Breast epithelium (tissue), 3 donors: Measurements from ENCODE around the gene ABCC2.

Source experiments
- POLR2A ChIP-seq: fragments of 450-650 bp; IDR thresholded peaks from one replicate; pipeline ENCODE4 v1.6.1; 2016; ENCODE audit warnings: antibody characterized with exemption, mild to moderate bottlenecking, moderate library complexity
- POLR2AphosphoS5 ChIP-seq, 3 donors: sonication (generic); formaldehyde crosslinking; IDR thresholded peaks; one replicate each; pipeline ENCODE4 v1.6.1; 2017; ENCODE audit warnings: antibody characterized with exemption in 3 of 3
- TF ChIP-seq, protein P1 (sequence below), 3 donors: fragments of 450-650 bp; IDR thresholded peaks; one replicate each; pipeline ENCODE4 v1.5.1; 2016 to 2017; ENCODE audit warnings: antibody characterized with exemption in 3 of 3, mild to moderate bottlenecking in 3 of 3, moderate library complexity in 3 of 3

DNA sequence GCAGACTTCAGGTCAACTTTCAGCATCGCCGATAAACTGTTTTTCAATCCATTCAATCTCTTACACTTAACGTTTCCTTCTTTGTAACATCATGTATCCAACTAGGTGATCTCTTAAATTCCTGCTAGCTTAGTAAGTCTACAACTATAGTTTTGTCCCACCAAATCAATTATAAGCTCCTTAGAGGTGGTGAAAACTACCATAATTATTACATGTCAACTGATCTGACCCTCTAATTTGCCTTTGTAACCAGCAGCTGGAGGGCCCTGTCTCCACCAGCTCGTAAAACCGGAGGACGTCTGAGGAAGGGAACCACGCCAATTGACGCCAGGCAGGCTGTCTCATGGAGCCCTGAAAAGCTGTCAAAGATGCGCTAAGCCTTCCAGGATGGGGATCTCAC, 113.4 kb downstream of the ABCC2 start:
- TF ChIP-seq, protein P1, sequence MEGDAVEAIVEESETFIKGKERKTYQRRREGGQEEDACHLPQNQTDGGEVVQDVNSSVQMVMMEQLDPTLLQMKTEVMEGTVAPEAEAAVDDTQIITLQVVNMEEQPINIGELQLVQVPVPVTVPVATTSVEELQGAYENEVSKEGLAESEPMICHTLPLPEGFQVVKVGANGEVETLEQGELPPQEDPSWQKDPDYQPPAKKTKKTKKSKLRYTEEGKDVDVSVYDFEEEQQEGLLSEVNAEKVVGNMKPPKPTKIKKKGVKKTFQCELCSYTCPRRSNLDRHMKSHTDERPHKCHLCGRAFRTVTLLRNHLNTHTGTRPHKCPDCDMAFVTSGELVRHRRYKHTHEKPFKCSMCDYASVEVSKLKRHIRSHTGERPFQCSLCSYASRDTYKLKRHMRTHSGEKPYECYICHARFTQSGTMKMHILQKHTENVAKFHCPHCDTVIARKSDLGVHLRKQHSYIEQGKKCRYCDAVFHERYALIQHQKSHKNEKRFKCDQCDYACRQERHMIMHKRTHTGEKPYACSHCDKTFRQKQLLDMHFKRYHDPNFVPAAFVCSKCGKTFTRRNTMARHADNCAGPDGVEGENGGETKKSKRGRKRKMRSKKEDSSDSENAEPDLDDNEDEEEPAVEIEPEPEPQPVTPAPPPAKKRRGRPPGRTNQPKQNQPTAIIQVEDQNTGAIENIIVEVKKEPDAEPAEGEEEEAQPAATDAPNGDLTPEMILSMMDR (IDR thresholded peaks at IDR 0.05): no peak
- TF ChIP-seq POLR2A: no peak
- no peak for TF ChIP-seq POLR2AphosphoS5 (IDR thresholded peaks at IDR 0.05)
